ENCODE measurements around the gene ZFP36L2.
A peak's percentile ranks its signal among the peaks of the same experiment; 100 is the strongest.

ZFP36L2 gene

DNA sequence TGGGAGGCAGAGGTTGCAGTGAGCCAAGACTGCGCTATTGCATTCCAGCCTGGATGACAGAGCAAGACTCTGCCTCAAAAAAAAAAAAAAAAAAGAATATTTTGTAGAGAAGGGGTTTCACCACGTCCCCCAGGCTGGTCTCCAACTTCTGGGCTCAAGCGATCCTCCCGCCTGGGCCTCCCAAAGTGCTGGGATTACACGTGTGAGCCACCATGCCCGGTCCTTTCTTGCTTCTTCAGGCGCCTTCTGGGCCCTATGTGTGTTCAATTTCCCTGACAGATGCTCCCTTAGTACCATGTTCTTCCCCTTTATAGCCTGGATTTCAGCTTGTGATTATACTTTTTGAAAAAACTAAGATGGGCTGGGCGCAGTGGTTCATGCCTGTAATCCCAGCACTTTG is 9.8 kb downstream of the ZFP36L2 start:
- Histone ChIP-seq H3K36me3 (ENCODE audit: low read depth) (no peaks in the 10 kb centered on the region), H3K27me3 (ENCODE audit: insufficient read depth, poor library complexity, severe bottlenecking) (no peaks in the 10 kb centered on the region), H3K4me3 (ENCODE audit: severe bottlenecking) (no peak overlapping the region), H3K27ac (ENCODE audit: poor library complexity, severe bottlenecking) (no peak overlapping the region), H3K9me3 (ENCODE audit: severe bottlenecking) (no peaks in the 10 kb centered on the region), H3K4me1 (ENCODE audit: insufficient read depth, poor library complexity, severe bottlenecking) (peaks cover 18% of the 10 kb centered on the region)
- no peak for ATAC-seq (ENCODE audit: low read depth)
- no peak for DNase-seq (ENCODE audit: low spot score)
- no peak for TF ChIP-seq CTCF (IDR thresholded peaks at IDR 0.05; ENCODE audit: poor library complexity, severe bottlenecking)

- peaks cover 14% of the 10 kb centered on the region for H3K4me1 ChIP-seq (ENCODE audit: insufficient read depth, poor library complexity, severe bottlenecking)
- H3K4me3 ChIP-seq (ENCODE audit: severe bottlenecking), result no peak overlapping the region
- ATAC-seq (ENCODE audit: low read depth) (no peak), DNase-seq (ENCODE audit: low spot score) (no peak)
- no peaks in the 10 kb centered on the region for H3K36me3 ChIP-seq (ENCODE audit: low read depth)
- no peak overlapping the region for H3K27ac ChIP-seq (ENCODE audit: poor library complexity, severe bottlenecking)
- no peaks in the 10 kb centered on the region for H3K9me3 ChIP-seq (ENCODE audit: severe bottlenecking)
- H3K27me3 ChIP-seq (ENCODE audit: insufficient read depth, poor library complexity, severe bottlenecking), result no peaks in the 10 kb centered on the region
- no peak for TF ChIP-seq CTCF (IDR thresholded peaks at IDR 0.05; ENCODE audit: poor library complexity, severe bottlenecking)
These were observed 10.6 kb downstream of the ZFP36L2 start for GRCh38 chr2:43215673-43216255.

DNA sequence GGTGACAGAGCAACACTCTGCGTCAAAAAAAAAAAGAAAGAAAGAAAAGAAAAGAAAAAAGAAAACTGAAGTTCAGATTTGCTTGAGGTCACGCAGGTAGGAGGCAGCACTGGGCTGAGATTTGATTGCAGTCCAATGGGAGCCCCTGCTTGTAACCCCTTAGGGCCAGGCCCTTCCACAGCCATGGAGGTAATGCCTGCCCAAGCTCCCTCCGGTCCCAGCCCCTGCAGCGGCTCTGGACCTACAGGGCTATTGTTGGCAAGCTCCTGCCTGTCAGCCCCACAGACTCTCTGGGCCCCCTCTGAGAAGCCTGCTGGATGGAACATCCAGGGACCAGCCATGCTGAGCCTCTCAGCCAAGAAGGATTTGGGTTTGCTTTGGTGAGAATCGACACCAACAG is 12.2 kb downstream of the ZFP36L2 start:
- no peaks in the 10 kb centered on the region for H3K27me3 ChIP-seq (ENCODE audit: insufficient read depth, poor library complexity, severe bottlenecking)
- DNase-seq (ENCODE audit: low spot score) (no peak), ATAC-seq (ENCODE audit: low read depth) (no peak)
- TF ChIP-seq CTCF (IDR thresholded peaks at IDR 0.05; ENCODE audit: poor library complexity, severe bottlenecking), result no peak
- H3K9me3 ChIP-seq (ENCODE audit: severe bottlenecking), result no peaks in the 10 kb centered on the region
- H3K27ac ChIP-seq (ENCODE audit: poor library complexity, severe bottlenecking), result no peak overlapping the region
- H3K4me1 ChIP-seq (ENCODE audit: insufficient read depth, poor library complexity, severe bottlenecking), result peaks cover 9% of the 10 kb centered on the region
- no peak overlapping the region for H3K4me3 ChIP-seq (ENCODE audit: severe bottlenecking)
- no peaks in the 10 kb centered on the region for H3K36me3 ChIP-seq (ENCODE audit: low read depth)

- H3K4me3 ChIP-seq (ENCODE audit: severe bottlenecking), result no peak overlapping the region
- ATAC-seq (ENCODE audit: low read depth) (0 out of 3 replicates have a peak, but pooled peaks have one; percentile 11), DNase-seq (ENCODE audit: low spot score) (no peak)
- no peak for TF ChIP-seq CTCF (IDR thresholded peaks at IDR 0.05; ENCODE audit: poor library complexity, severe bottlenecking)
- no peak overlapping the region for H3K27ac ChIP-seq (ENCODE audit: poor library complexity, severe bottlenecking)
- no peaks in the 10 kb centered on the region for H3K27me3 ChIP-seq (ENCODE audit: insufficient read depth, poor library complexity, severe bottlenecking)
- H3K36me3 ChIP-seq (ENCODE audit: low read depth), result no peaks in the 10 kb centered on the region
- H3K9me3 ChIP-seq (ENCODE audit: severe bottlenecking), result no peaks in the 10 kb centered on the region
- no peaks in the 10 kb centered on the region for H3K4me1 ChIP-seq (ENCODE audit: insufficient read depth, poor library complexity, severe bottlenecking)
These were observed 13.5 kb downstream of the ZFP36L2 start for GRCh38 chr2:43212931-43213330.

DNA sequence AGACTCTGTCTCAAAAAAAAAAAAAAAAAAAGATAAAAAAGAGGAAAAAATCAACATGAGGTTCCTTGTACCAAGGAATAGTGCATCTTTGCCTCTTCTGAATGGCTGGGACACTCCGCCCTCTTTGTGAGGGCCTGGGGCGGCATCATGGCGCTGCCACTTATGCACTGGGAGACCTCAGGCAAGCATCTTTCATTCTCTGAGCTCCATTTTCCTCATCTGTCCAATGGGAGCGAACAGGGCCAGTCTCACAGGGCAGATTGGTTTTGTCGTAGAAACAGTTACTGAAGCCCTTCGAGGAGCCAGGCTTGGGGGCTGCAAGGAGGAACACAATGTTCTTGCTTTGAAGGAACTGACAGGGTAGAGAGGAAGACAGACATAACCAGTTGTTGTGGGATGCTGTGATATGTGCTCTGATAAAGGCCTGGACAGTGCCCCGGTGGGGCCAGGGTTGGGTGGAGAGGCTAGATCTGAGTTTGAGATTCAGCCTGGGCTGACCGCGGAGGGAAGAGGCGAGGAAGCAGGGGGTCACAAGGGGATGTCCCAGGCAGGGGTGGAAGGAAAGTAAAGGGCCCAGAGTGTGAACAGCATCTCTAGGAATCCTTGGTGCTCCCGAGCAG is 14.1 kb downstream of the ZFP36L2 start:
- peaks cover 3% of the 10 kb centered on the region for H3K4me1 ChIP-seq (ENCODE audit: insufficient read depth, poor library complexity, severe bottlenecking)
- no peak for DNase-seq (ENCODE audit: low spot score)
- no peak for TF ChIP-seq CTCF (IDR thresholded peaks at IDR 0.05; ENCODE audit: poor library complexity, severe bottlenecking)
- H3K27me3 ChIP-seq (ENCODE audit: insufficient read depth, poor library complexity, severe bottlenecking), result no peaks in the 10 kb centered on the region
- H3K27ac ChIP-seq (ENCODE audit: poor library complexity, severe bottlenecking), result no peak overlapping the region
- H3K9me3 ChIP-seq (ENCODE audit: severe bottlenecking), result no peaks in the 10 kb centered on the region
- ATAC-seq (ENCODE audit: low read depth), result no peak
- H3K36me3 ChIP-seq (ENCODE audit: low read depth), result no peaks in the 10 kb centered on the region
- H3K4me3 ChIP-seq (ENCODE audit: severe bottlenecking), result no peak overlapping the region

Measured in RWPE2 (cell line).